PC-3 (cell line): ENCODE measurements around the gene TBXA2R. TPM values are rescaled to one million over a fixed set of nuclear protein-coding genes. Genes with fewer than 3 reads are reported as not detected.

Experiments used
- ATAC-seq: fragments of 200-7000 bp; cut with Tn5 transposase; 2 replicates; pipeline ENCODE4 v1.9.1; 2020; ENCODE audit warnings: mild to moderate bottlenecking, moderate library complexity
- BruUV-seq: library from RNA; stranded (reverse); fragments of 400-500 nt; replicated peaks from 2 replicates; lab custom pipeline; 2021; lab: Mats Ljungman, UMichigan
- CTCF ChIA-PET: fragments of 300-600 bp; sonication (Branson Sonifier 250); formaldehyde crosslinking; loops from one replicate; lab custom pipeline; 2022; ENCODE audit warnings: antibody characterized with exemption; lab: Charles Lee
- POLR2A ChIA-PET: fragments of 300-600 bp; sonication (Branson Sonifier 250); formaldehyde crosslinking; loops from one replicate; lab custom pipeline; 2022; ENCODE audit warnings: antibody characterized with exemption; ENCODE audit not compliant: unreplicated experiment; lab: Charles Lee
- DNase-seq: peaks from one replicate; pipeline ENCODE4 v3.0.0-alpha.2; 2015
- H2AFZ ChIP-seq: fragments of 300-600 bp; sonication (generic); 2 replicates; pipeline ENCODE4 v1.6.0; 2016; ENCODE audit warnings: antibody characterized with exemption, low read length
- H3F3A ChIP-seq: fragments of 300-600 bp; sonication (generic); one replicate; pipeline ENCODE4 v1.6.0; 2017; ENCODE audit warnings: antibody characterized with exemption, low read length, control low read depth, mild to moderate bottlenecking; ENCODE audit not compliant: unreplicated experiment
- H3K27ac ChIP-seq: fragments of 300-600 bp; sonication (generic); 2 replicates; pipeline ENCODE4 v1.5.1; 2016; ENCODE audit warnings: mild to moderate bottlenecking, low read length
- H3K27me3 ChIP-seq: fragments of 300-600 bp; sonication (generic); 2 replicates; pipeline ENCODE4 v1.6.1; 2016; ENCODE audit warnings: low read length, mixed read lengths
- H3K36me3 ChIP-seq: fragments of 300-600 bp; sonication (generic); 2 replicates; pipeline ENCODE4 v1.6.1; 2016; ENCODE audit warnings: low read depth, mixed run types, low read length, mixed read lengths
- H3K4me1 ChIP-seq: fragments of 300-600 bp; sonication (generic); 2 replicates; pipeline ENCODE4 v1.5.1; 2016; ENCODE audit warnings: low read length; ENCODE audit not compliant: insufficient read depth
- H3K4me2 ChIP-seq: fragments of 300-600 bp; sonication (generic); 2 replicates; pipeline ENCODE4 v1.6.0; 2016; ENCODE audit warnings: low read length
- H3K4me3 ChIP-seq: fragments of 300-600 bp; sonication (generic); 2 replicates; pipeline ENCODE4 v1.5.1; 2016; ENCODE audit warnings: mild to moderate bottlenecking, low read length, mixed read lengths
- H3K79me2 ChIP-seq: fragments of 300-600 bp; sonication (generic); 2 replicates; pipeline ENCODE4 v1.6.1; 2017; ENCODE audit warnings: low read length, mixed read lengths
- H3K9ac ChIP-seq: fragments of 300-600 bp; sonication (generic); 2 replicates; pipeline ENCODE4 v1.6.0; 2016; ENCODE audit warnings: mild to moderate bottlenecking, low read length
- H3K9me2 ChIP-seq: fragments of 300-600 bp; sonication (generic); replicated peaks from 2 replicates; pipeline ENCODE4 v1.6.1; 2016; ENCODE audit warnings: mixed run types, low read length, mixed read lengths
- H3K9me3 ChIP-seq: fragments of 300-600 bp; sonication (generic); 2 replicates; pipeline ENCODE4 v1.6.1; 2016; ENCODE audit warnings: low read length, mixed read lengths
- H4K20me1 ChIP-seq: fragments of 300-600 bp; sonication (generic); 2 replicates; pipeline ENCODE4 v1.6.1; 2016; ENCODE audit warnings: low read length, mixed read lengths
- CTCF ChIP-seq: fragments of 300-600 bp; sonication (generic); conservative IDR thresholded peaks from 2 replicates; pipeline ENCODE4 v1.5.1; 2017; ENCODE audit warnings: antibody characterized with exemption, low read depth, mild to moderate bottlenecking, low read length
- EZH2 ChIP-seq: fragments of 300-600 bp; sonication (generic); IDR thresholded peaks from one replicate; pipeline ENCODE4 v1.6.1; 2017; ENCODE audit warnings: antibody characterized with exemption, mild to moderate bottlenecking, low read length; ENCODE audit not compliant: unreplicated experiment
- EZH2phosphoT487 ChIP-seq: fragments of 300-600 bp; sonication (generic); IDR thresholded peaks from 2 replicates; pipeline ENCODE4 v1.6.1; 2018; ENCODE audit warnings: mild to moderate bottlenecking, antibody characterized with exemption, low read length, borderline replicate concordance
- intact Hi-C: fragments of 100-400 bp; cut with micrococcal nuclease; formaldehyde crosslinking; loops from 2 replicates; pipeline ENCODE4 v1.9.0; 2023
- total RNA-seq: library from RNA; depleted of rRNA; stranded (reverse); fragments of >200 nt; gene quantifications from 2 replicates; pipeline ENCODE4 v1.2.3, GENCODE V29; 2014

Gene TBXA2R
- total RNA-seq, 1 experiment from 2014 or later: 0.77 TPM

GRCh38 chr19:3613818-3614661, 7.4 kb upstream of the TBXA2R start:
- no TSS peak for BruUV-seq
- no peaks in the 10 kb centered on the region for H3K4me1 ChIP-seq
- no peaks in the 10 kb centered on the region for H3F3A ChIP-seq
- ChIA-PET CTCF (no interaction called here), POLR2A (no interaction called here)
- no peak overlapping the region for H3K4me3 ChIP-seq
- H3K79me2 ChIP-seq: no peaks in the 10 kb centered on the region
- no peaks in the 10 kb centered on the region for H3K9me2 ChIP-seq
- H3K9me3 ChIP-seq: no peaks in the 10 kb centered on the region
- DNase-seq: no peak
- H3K27me3 ChIP-seq: no peaks in the 10 kb centered on the region
- TF ChIP-seq EZH2phosphoT487 (no peak), EZH2 (no peak), CTCF (no peak)
- H3K9ac ChIP-seq: no peak overlapping the region
- H4K20me1 ChIP-seq: no peaks in the 10 kb centered on the region
- intact Hi-C loops: no loop called here
- H3K36me3 ChIP-seq: no peaks in the 10 kb centered on the region; the same call in 1 of the 2 replicates
- no peak overlapping the region for H3K27ac ChIP-seq
- H2AFZ ChIP-seq: no peak overlapping the region
- no peak for ATAC-seq
- no peak overlapping the region for H3K4me2 ChIP-seq

GRCh38 chr19:3612901-3613741, 6.4 kb upstream of the TBXA2R start:
- ATAC-seq: no peak

More at GRCh38 chr19:3612901-3613741, 6.4 kb upstream of the TBXA2R start:
- H3K27ac ChIP-seq: no peak overlapping the region
- no peak for DNase-seq
- BruUV-seq: no TSS peak
- CTCF ChIA-PET: no interaction called here
- no peaks in the 10 kb centered on the region for H3K4me1 ChIP-seq
- intact Hi-C loops: no loop called here
- no peaks in the 10 kb centered on the region for H3K79me2 ChIP-seq
- H3K27me3 ChIP-seq: no peaks in the 10 kb centered on the region
- H3K36me3 ChIP-seq: no peaks in the 10 kb centered on the region
- no peaks in the 10 kb centered on the region for H3K9me3 ChIP-seq
- H3K4me3 ChIP-seq: no peak overlapping the region
- H4K20me1 ChIP-seq: no peaks in the 10 kb centered on the region
- no peak overlapping the region for H3K4me2 ChIP-seq
- no peaks in the 10 kb centered on the region for H3K9me2 ChIP-seq
- no peak overlapping the region for H3K9ac ChIP-seq
- POLR2A ChIA-PET: no interaction called here
- H2AFZ ChIP-seq: no peak overlapping the region
- no peaks in the 10 kb centered on the region for H3F3A ChIP-seq
- TF ChIP-seq EZH2phosphoT487: no peak
- TF ChIP-seq CTCF: no peak
- no peak for TF ChIP-seq EZH2
